HG02623 (cell line): ENCODE data around the gene MAP3K7.

Experiments used
- ATAC-seq: cut with Tn5 transposase; IDR thresholded peaks from one replicate; pipeline ENCODE4 v1.9.1; 2021; ENCODE audit warnings: moderate library complexity; ENCODE audit not compliant: unreplicated experiment

Gene MAP3K7

GRCh38 chr6:90533615-90534336, 53.1 kb downstream of the MAP3K7 start:
- ATAC-seq = no peak

DNA sequence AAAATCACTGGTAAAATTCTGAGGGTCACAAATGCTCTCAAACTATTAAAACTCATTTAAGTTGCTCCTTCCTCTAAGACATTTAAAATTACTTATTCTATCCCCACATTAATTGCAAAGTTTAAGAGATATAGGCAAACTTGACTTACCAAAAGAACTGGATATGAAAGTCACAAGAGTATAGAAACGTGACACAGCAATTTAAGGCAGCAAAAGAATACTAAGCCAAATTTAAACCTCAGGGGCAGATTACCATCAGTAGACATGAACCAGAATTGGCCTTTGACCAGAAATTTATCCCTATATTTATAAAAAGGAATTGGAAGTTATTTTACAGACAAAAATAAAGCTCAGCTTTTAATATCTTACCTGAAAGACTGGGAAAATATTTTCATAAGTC, 56.0 kb downstream of the MAP3K7 start:
- ATAC-seq = no peak

GRCh38 chr6:90525421-90525820, 61.5 kb downstream of the MAP3K7 start:
- ATAC-seq = no peak

DNA sequence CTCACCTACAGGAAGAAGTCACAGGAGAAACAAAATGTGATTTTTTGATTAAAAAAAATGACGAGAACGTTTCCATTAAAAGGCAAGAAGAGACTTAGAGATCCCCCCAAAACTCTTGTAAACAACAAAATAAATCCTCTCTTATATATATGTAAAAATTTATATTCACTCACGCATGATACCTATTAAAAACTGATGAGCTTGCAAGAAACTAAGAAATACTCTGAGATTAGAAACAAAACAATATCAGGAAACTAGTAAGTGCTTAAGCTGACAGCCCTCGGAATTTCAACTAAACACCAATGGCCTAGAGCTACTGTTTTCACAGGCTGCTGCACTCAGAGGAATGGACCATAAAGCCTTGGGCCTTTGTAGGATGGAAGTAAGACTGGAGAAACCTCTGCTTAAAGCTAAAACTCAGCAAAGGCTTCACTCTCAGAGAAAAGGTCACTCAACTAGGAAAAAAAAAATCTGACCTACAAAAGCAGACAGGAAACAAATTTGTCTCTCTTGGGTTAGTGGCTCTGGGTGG, 63.0 kb downstream of the MAP3K7 start:
- no peak for ATAC-seq

- ATAC-seq = no peak
Observed at GRCh38 chr6:90521955-90522354, 64.9 kb downstream of the MAP3K7 start.

DNA sequence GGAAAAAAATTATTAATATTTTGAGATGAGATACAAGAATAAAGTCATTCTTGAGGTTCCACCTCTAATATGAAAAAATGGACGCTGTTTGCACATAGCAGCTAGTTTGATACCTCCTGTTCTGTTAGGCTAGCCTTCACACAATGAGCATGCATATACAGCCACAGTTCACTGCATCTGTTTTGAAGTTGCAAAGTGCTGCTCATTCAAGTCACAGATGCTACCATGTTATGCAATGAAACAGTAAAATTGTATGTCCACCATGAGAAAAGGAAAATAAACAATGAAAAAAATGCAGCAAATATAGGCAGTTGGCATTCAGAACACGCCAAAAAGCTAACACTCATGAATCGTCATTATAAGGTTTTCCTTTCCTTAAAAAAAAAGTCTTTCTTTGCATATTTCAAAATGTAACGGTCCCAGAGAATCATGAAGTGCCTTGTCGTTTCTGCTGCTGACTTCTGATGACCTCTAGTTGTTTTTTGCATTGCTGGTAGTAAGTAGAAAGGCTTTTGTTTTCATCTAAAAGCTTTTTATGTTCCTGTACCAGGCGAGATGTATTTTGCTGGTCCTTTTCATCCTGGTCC, 70.7 kb downstream of the MAP3K7 start:
- no peak for ATAC-seq

- ATAC-seq = no peak
Observed at GRCh38 chr6:90514496-90514895, 72.4 kb downstream of the MAP3K7 start.

GRCh38 chr6:90508753-90509152, 78.1 kb downstream of the MAP3K7 start:
- no peak for ATAC-seq

DNA sequence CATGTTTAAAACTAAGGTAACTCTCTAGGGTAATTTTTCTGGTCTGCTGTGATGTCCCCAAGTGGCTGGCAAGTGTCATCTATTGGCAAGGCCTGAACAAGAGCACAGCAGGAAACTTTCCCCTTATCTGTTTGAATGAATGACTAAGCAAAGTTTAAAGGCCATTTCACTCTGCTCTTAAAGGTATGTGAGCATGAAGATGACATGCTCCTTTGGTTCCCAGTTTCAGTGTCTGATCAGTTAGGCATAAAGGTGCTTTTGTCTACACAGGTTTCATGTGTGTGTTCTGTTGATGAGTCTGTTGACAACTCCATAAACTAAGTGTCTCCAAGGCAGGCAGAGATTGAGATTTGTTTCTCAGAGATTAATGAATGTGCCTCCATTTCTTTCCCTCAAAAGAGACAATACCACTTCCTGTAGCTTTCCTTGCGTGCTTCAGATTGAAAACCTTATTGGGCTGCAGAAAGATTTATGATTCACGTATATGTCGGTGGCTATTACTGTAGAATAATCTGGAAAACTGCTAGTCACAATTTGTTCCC, 83.9 kb downstream of the MAP3K7 start:
- ATAC-seq = peak; percentile 77

DNA sequence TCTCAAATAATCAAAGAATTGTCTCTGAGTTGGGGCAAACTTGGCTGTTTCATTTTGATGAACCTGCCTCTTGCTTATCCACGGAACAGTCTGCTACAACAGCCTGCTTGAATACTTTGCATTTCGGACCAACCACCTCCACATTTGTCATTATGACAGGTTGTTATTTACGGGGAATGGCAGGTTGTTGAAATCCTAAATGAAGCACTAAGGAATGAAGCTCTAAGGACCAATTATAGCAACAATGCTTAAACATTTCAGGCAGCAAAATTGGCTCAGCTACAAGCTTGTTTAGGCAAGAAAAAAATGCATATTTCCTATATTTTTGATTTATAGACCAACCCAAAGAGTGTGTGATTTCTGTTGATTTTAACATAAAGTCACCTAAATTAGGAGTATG, 84.5 kb downstream of the MAP3K7 start:
- ATAC-seq = no peak

- no peak for ATAC-seq
Observed at GRCh38 chr6:90500458-90500857, 86.4 kb downstream of the MAP3K7 start.

DNA sequence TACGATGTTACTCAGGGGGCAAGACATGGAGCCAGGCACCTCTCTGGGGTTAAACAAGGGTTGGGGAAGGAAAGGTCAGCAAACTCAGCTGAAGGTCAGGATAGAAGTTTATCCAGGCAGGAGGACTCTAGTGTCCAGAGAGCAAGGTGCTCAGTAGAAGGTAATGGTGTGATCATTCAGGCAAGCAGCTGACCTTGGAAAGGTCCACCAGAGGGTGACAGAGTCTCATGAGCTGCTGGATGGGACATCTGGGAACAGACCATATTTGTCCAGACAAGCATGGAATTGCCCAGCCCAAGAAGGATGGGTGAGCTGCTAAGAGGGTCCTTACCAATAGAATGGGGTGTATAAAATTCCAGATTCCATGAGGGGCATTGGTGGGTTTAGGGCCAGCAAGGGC, 89.5 kb downstream of the MAP3K7 start:
- no peak for ATAC-seq

DNA sequence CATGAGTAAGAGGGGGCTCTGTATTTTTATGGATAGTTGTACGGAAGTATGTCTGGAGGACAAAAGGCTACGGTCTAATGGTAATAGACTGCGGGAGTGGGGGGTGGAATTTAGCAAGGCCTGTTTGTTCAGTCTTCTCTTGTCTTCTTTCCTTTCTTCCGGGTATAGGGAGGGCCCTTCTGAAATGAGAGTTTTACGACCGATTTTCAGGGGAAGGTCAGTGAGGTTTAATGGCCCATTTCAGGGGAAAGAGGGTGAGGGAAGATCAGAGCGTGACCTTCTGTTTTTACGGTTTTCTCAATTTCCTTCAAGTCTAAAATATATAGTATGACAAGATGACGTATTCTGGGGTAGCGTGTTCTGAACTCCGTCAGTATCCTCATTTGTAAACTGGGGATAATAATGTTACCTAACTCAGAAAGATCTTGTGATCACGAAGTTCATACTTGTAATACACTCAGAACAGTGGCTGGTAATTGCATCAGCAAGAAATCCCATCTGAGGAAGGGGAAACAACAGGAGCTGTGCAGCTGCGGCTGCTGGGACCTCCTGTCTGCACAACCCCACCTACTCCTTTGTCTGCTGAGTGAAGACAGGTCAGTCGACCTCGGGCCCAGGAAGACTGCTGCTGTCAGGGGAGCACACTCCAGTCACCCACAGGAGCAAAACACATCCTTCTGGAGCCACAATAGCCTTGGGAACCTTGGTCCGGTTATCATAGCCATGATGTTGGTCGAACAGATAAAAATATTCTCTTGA, 90.4 kb downstream of the MAP3K7 start:
- no peak for ATAC-seq

- ATAC-seq = no peak
Observed at GRCh38 chr6:90495216-90495817, 91.6 kb downstream of the MAP3K7 start.

- no peak for ATAC-seq
Observed at GRCh38 chr6:90494067-90494780, 92.6 kb downstream of the MAP3K7 start.

DNA sequence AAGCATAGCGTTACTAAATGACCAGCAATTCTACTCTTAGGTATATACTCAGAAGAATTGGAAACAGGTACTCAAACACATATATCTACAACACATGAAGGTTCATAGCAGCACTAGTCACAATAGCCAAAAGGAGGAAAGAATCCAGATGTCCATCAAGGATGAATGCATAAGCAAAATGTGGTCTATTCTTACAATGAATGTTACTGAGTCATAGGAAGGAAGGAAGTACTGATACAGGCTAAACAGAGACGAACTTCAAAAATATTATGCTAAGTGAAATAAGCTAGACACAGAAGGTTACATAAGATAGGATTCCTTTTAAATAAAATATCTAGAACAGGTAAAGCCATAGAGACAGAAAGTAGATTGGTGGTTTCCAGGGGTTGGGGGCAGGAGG, 93.5 kb downstream of the MAP3K7 start:
- ATAC-seq = no peak

- no peak for ATAC-seq
Observed at GRCh38 chr6:90492798-90493197, 94.1 kb downstream of the MAP3K7 start.

DNA sequence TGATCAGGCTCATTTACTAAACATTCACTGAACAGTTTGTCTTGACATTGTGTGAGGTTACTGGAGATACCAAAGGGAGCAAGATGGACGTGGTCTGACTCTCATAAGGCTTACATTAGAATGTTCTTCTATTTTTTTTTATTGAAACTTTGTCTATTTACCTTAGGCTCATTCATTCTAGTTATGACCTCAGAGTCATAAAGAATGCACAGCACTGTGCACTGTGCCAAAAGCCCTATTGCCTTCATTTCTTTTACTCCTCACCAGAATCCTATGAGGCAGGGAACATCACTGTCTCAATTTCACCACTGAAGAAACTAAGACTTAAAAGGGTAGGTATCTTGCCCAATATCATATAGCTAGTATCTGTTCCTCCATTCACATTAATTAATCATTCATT, 94.5 kb downstream of the MAP3K7 start:
- no peak for ATAC-seq

DNA sequence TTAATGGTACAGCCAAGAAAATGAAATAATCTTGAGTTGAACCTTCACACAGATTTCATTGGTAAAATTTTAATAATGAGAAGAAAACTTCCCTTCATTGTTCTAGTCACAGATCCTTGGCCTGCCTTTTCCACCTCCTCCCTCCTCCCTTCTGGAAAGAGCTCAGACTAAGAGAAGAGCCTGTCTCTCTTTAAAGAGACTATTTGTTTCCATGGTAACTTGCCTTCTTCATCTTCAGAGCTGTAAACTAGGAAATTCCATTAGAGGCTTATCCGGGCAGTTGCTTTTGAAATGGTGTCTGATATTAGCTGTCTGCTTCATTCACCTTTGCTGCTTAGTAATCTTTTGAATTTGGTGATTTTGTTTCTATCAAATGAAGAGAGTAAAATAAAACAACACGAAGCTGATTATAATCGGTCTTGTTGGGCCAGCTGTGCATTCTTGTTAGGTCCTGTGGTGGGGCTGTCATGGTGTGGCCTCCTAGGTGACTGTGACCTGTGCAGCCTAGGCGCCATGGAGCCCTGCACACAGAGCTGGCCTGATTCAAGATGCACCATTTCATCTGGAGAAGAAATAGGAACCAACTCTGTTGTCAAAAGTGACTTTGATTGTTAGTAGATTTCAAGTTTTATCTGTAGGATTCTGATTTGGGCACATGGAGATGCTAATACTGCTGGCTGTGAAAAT, 96.7 kb downstream of the MAP3K7 start:
- ATAC-seq = no peak

DNA sequence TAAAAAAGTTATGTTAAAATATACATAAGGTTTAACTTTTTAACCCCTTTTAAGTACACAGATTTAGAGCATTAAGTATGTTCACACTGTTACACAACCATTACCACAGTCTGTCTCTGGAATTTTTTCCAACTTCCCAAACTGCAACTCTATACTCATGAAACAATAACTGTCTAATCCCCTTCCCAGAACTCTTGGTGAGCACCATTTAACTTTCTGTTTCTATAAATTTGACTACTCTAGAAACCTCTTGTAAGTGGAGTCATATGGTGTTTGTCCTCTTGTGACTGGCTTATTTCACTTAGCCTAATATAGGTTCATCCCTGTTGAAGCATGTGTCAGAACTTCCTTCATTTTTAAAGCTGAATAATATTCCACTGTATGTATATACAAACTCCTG, 98.1 kb downstream of the MAP3K7 start:
- no peak for ATAC-seq
